Loucy (cell line): ENCODE data around the gene HRH2.

Experiments
- CTCF ChIP-seq: fragments of 200-600 bp; sonication (generic); conservative IDR thresholded peaks from 2 replicates; pipeline ENCODE4 v1.5.1; 2014; ENCODE audit warnings: mild to moderate bottlenecking, antibody characterized with exemption, low read length
- EZH2phosphoT487 ChIP-seq: fragments of 200-600 bp; IDR thresholded peaks from 2 replicates; pipeline ENCODE4 v1.6.1; 2018; ENCODE audit warnings: antibody characterized with exemption, mild to moderate bottlenecking, moderate library complexity, borderline replicate concordance

- TF ChIP-seq EZH2phosphoT487 (no peak), CTCF (no peak)
Observed at GRCh38 chr5:175697846-175698245, 40.0 kb downstream of the HRH2 start.
